IMR-90 (cell line): ENCODE results near the gene LIX1.

Experiments used
- CEBPB ChIP-seq: IDR thresholded peaks from 2 replicates; pipeline ENCODE4 v1.6.1; 2012; ENCODE audit warnings: low read depth, low read length, improper control_type of control experiment
- CHD1 ChIP-seq: IDR thresholded peaks from 2 replicates; pipeline ENCODE4 v1.6.1; 2012; ENCODE audit warnings: low read depth, low read length, improper control_type of control experiment
- CTCF ChIP-seq: conservative IDR thresholded peaks from 2 replicates; pipeline ENCODE4 v1.5.1; 2012; ENCODE audit warnings: mild to moderate bottlenecking, low read depth, low read length, improper control_type of control experiment
- POLR2A ChIP-seq: IDR thresholded peaks from 2 replicates; pipeline ENCODE4 v1.6.1; 2012; ENCODE audit warnings: mild to moderate bottlenecking, low read depth, low read length
- RFX5 ChIP-seq: IDR thresholded peaks from 2 replicates; pipeline ENCODE4 v1.8.0; 2012; ENCODE audit warnings: low read depth, mild to moderate bottlenecking, low read length, moderate library complexity
- USF2 ChIP-seq: fragments of 150-350 bp; IDR thresholded peaks from 2 replicates; pipeline ENCODE4 v1.6.1; 2017; ENCODE audit warnings: mild to moderate bottlenecking, antibody characterized with exemption, low read length, low read depth

DNA sequence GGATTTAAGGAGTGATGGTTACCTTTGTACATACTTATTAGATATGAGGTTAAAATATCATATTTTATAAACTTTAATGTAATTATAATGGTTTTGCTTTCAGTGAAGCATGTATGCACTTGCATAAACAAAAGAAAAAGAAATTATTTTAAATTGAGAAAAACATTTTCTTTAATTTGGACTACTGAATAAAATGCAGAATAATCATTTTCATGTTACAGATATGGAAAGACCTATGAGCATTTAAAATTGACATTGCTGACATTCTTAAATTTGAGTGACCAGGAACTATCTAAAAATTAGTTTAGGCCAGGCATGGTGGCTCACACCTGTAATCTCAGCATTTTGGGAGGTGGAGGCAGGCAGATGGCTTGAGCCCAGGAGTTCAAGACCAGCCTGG is 49.2 kb downstream of the LIX1 start:
- no peak for TF ChIP-seq USF2
- no peak for TF ChIP-seq CTCF
- no peak for TF ChIP-seq RFX5
- no peak for TF ChIP-seq POLR2A
- TF ChIP-seq CHD1: no peak
- no peak for TF ChIP-seq CEBPB
